ENCODE data around the gene RASGRP1.

DNA sequence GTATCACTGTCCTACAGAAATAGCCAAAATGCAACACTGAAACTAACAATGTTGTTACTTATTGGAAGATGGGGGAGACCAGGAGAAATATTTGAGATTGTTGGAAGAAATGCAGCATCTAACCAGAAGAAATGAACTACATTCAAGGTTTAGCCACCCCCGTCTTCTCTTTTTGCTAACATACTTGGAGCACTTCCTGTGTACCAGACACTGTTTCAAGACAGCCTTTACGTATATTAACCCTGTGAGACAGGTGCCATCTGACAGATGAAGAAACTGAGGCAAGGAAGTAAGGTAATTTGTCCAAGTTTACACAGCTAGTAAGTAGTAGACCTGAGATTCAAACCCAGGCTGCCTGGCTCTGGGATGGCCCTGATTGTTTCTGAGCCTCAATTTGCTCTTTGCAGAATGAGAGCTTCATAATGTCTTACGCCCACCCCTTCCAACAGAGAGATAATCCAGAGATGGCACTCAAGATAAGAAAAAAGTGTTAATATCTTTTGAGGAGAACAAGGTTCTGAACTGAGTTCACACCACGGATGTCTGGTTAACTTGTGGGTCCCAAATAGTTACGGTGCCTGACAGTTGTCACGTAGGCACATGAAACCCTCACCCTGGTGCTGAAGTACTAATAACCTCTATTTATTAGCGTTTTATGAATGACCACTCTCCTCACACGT lies 26.1 kb downstream of the RASGRP1 start:
- TF ChIP-seq ELF4 (IDR thresholded peaks at IDR 0.05) (no peak), BHLHE40 (IDR thresholded peaks at IDR 0.05; ENCODE audit: borderline replicate concordance) (no peak), ARNT (IDR thresholded peaks at IDR 0.05) (no peak), SP1 (IDR thresholded peaks at IDR 0.05) (no peak)
- TF ChIP-seq, protein P1, sequence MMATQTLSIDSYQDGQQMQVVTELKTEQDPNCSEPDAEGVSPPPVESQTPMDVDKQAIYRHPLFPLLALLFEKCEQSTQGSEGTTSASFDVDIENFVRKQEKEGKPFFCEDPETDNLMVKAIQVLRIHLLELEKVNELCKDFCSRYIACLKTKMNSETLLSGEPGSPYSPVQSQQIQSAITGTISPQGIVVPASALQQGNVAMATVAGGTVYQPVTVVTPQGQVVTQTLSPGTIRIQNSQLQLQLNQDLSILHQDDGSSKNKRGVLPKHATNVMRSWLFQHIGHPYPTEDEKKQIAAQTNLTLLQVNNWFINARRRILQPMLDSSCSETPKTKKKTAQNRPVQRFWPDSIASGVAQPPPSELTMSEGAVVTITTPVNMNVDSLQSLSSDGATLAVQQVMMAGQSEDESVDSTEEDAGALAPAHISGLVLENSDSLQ (IDR thresholded peaks at IDR 0.05): no peak
